ENCODE results near the gene ESAM.

ESAM gene, protein sequence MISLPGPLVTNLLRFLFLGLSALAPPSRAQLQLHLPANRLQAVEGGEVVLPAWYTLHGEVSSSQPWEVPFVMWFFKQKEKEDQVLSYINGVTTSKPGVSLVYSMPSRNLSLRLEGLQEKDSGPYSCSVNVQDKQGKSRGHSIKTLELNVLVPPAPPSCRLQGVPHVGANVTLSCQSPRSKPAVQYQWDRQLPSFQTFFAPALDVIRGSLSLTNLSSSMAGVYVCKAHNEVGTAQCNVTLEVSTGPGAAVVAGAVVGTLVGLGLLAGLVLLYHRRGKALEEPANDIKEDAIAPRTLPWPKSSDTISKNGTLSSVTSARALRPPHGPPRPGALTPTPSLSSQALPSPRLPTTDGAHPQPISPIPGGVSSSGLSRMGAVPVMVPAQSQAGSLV

DNA sequence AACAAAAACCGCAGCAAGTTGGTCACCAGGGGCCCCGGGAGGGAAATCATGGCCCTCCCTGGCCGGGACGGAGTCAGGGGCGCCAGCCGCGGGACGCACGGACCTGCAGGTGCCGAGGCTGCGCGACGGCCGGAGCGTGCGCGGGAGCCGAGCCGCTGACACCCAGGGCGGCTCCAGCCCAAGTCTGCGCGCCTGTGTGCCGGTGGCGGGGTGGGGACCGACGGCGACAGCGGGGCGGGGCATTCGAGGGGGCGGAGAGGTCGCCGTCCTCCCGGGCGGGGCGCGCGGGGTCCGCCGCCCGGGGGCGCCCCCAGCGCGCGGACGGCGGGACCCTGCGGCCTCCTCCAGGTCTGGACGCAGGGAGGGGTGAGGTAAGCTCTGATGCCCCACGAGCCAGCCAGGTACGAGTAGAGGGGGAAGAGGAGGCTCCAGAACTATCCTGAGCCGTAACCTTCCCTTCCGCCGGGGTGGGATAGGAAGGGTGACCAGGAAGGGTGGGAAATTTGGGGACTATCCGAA lies at the start of gene ESAM:
Gene ESAM (minus strand): TSS at position 186 of the 519 bp plus-strand sequence. CDS start 136 bp downstream, at position 50.
- H3K4me3 ChIP-seq (ENCODE audit: low read length): peak within 1 kb of the TSS; percentile 47
- peak within 1 kb of the TSS; percentile 61 for H3K9ac ChIP-seq (ENCODE audit: low read length)
- H3K36me3 ChIP-seq (ENCODE audit: control insufficient read depth, insufficient read depth, low read length): no peaks in the 10 kb centered on the region
- H3K27me3 ChIP-seq (ENCODE audit: control insufficient read depth, insufficient read depth, low read length): peaks cover 37% of the 10 kb centered on the region
- H3K9me3 ChIP-seq (ENCODE audit: control insufficient read depth, low read length): no peaks in the 10 kb centered on the region
- H3K4me1 ChIP-seq (ENCODE audit: control insufficient read depth, insufficient read depth, low read length): peaks cover 50% of the 10 kb centered on the region

DNA sequence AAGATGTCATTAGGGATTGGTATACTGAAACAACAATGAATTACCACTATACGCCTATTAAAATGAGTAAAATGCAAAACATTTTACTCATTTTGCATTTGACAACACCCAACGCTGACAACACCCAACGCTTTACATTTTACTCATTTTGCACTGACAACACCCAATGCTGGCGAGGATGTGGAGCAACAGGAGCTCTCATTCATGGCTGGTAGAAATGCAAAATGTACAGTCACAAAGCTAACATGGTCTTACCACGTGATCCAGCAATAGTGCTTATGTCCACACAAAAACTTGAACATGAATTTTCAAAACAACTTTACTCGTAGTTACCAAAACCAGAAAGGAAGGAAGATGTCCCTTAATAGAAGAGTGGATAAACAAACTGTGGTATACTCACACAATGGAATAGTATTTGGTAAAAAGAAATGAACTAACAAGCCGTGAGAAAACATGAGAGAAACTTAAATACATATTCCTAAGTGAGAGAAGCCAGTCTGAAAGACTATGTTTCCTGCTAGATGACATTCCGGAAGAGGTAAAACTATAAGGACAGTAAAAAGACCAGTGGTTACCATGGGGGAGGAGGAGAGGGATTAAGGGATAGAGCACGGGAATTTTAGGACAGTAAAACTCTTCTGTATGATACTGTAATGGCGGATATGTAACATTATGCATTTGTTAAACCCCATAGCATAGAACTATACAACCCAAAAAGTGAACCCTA lies 49.5 kb upstream of the ESAM start:
- H3K4me1 ChIP-seq (ENCODE audit: control insufficient read depth, insufficient read depth, low read length): no peaks in the 10 kb centered on the region
- no peak overlapping the region for H3K9ac ChIP-seq (ENCODE audit: low read length)
- H3K36me3 ChIP-seq (ENCODE audit: control insufficient read depth, insufficient read depth, low read length): no peaks in the 10 kb centered on the region
- H3K9me3 ChIP-seq (ENCODE audit: control insufficient read depth, low read length): no peaks in the 10 kb centered on the region
- no peak overlapping the region for H3K4me3 ChIP-seq (ENCODE audit: low read length)
- no peaks in the 10 kb centered on the region for H3K27me3 ChIP-seq (ENCODE audit: control insufficient read depth, insufficient read depth, low read length)

DNA sequence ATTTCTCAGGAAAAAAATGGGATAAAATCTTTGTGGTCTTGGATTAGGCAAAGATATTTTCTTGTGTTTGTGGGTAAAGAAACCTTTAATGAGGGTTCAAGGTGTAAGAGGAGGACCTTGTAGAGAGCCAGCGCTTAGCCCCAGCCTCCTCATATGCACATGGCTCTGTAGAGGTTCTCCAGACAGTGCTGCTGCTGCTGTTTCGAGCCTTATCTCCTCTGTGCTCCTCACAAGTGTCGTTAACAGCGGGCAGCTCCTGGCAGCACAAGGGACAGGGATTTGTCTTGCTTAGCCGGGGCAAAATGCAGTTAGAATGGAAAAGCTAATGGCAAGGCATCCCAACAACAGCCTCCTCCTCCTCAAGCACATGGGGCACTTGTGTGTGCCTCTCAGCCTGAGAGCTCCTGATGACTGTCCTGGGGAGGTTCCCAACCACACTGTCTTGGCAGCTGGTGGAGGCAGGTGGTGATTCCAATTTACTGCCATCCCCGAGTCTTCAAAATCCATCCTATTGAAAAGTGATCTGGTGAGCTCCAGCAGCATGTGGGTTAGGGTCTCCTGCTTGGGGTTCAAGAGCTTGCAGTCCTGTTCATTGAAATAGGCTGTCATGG lies 45.7 kb upstream of the ESAM start:
- Histone ChIP-seq H3K9me3 (ENCODE audit: control insufficient read depth, low read length) (no peaks in the 10 kb centered on the region), H3K9ac (ENCODE audit: low read length) (no peak overlapping the region), H3K4me1 (ENCODE audit: control insufficient read depth, insufficient read depth, low read length) (no peaks in the 10 kb centered on the region), H3K36me3 (ENCODE audit: control insufficient read depth, insufficient read depth, low read length) (no peaks in the 10 kb centered on the region), H3K4me3 (ENCODE audit: low read length) (no peak overlapping the region), H3K27me3 (ENCODE audit: control insufficient read depth, insufficient read depth, low read length) (no peaks in the 10 kb centered on the region)

DNA sequence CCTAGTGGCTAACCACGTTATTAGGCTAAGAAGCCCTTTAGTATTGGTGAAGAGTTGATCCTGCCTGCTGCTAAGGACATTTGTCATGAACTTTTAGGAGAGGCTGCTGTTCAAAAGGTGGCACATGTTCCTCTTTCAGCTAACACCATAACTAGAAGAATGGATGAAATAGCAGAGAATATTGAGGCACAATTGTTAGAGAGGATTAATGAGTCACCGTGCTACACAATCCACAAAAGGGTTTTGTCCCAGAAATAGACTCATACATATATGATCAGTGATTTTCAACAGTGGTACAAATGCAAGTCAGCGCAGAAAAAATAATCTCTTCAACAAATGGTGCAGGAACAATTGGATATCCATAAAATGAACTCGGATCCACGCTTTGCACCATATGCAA lies 45.1 kb upstream of the ESAM start:
- Histone ChIP-seq H3K9me3 (ENCODE audit: control insufficient read depth, low read length) (no peaks in the 10 kb centered on the region), H3K4me3 (ENCODE audit: low read length) (no peak overlapping the region), H3K4me1 (ENCODE audit: control insufficient read depth, insufficient read depth, low read length) (no peaks in the 10 kb centered on the region)

DNA sequence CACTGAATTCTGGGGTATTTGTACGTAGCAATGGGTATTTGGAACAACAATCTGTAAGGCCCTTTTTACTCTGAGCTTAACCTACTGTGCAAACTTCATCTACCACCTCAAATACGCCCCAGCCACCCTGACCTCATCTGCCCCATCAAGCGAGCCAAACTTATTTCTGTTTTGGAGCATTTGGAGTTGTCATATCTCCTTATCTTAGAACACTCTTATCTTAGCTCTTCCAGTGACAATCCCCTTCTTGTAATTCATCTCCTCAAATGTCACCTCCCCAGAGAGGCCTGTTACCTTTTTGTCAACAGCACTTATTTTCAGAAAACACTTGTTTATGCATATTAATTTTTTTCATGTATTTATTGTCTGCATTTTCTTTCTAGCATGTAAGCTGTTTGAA lies 42.8 kb upstream of the ESAM start:
- Histone ChIP-seq H3K9ac (ENCODE audit: low read length) (no peak overlapping the region), H3K9me3 (ENCODE audit: control insufficient read depth, low read length) (no peaks in the 10 kb centered on the region), H3K4me1 (ENCODE audit: control insufficient read depth, insufficient read depth, low read length) (no peaks in the 10 kb centered on the region), H3K27me3 (ENCODE audit: control insufficient read depth, insufficient read depth, low read length) (no peaks in the 10 kb centered on the region), H3K4me3 (ENCODE audit: low read length) (no peak overlapping the region), H3K36me3 (ENCODE audit: control insufficient read depth, insufficient read depth, low read length) (no peaks in the 10 kb centered on the region)

More for the DNA sequence above, 45.1 kb upstream of the ESAM start:
- Histone ChIP-seq H3K9ac (ENCODE audit: low read length) (no peak overlapping the region), H3K27me3 (ENCODE audit: control insufficient read depth, insufficient read depth, low read length) (no peaks in the 10 kb centered on the region), H3K36me3 (ENCODE audit: control insufficient read depth, insufficient read depth, low read length) (no peaks in the 10 kb centered on the region)

DNA sequence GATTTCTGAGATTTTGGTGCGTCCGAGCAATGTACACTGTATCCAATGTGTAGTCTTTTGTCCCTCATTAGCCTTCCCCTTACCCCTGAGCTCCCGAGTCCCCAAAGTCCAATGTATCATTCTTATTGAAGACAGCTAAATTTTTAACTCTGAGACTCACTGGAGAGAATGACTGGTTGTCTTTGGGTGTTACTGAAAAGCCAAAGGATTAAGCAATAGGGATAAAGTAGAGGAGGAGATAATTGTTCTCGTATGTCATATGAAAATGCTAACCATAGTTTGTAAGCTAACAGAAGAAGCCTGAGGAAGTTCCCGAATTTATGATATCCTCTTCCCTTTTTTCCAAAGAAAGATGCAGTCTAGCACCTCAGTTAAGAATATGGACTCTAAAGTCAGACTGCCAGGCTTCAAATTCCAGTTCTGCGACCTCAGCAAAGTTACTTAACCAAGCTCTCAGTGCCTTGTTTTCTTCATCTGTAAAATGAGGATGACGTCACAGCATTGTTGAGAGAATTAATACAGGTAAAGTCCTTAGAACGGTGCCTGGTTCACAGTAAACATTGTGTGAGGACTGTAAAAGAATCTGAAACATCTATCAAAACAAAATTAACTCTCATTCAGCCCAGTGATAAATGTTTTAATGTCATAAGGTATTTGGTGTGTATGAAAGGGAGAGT lies 39.7 kb upstream of the ESAM start:
- Histone ChIP-seq H3K4me1 (ENCODE audit: control insufficient read depth, insufficient read depth, low read length) (peaks cover 9% of the 10 kb centered on the region), H3K4me3 (ENCODE audit: low read length) (no peak overlapping the region), H3K9me3 (ENCODE audit: control insufficient read depth, low read length) (no peaks in the 10 kb centered on the region), H3K36me3 (ENCODE audit: control insufficient read depth, insufficient read depth, low read length) (no peaks in the 10 kb centered on the region), H3K27me3 (ENCODE audit: control insufficient read depth, insufficient read depth, low read length) (no peaks in the 10 kb centered on the region), H3K9ac (ENCODE audit: low read length) (no peak overlapping the region)

DNA sequence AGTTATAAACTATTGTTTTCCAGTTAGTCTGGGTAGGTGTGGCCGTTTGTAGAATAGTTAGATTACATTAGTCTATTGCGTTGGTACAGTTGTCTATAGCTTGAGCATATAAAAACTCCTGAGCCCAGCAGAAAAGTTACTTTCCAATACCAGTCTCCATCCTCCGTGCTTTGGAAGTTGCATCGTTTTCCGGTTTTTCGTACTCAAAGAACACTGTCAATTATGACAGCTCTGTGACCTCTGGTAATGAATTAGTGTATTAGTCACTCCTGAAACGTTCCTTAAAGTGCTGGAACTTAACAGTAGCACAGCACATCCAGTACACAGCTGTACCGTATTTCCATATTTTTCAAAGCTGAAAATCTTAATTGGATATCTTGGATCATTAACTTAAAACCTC lies 38.9 kb upstream of the ESAM start:
- H3K4me3 ChIP-seq (ENCODE audit: low read length): peak overlapping the region; percentile 81
- no peaks in the 10 kb centered on the region for H3K9me3 ChIP-seq (ENCODE audit: control insufficient read depth, low read length)
- peaks cover 9% of the 10 kb centered on the region for H3K4me1 ChIP-seq (ENCODE audit: control insufficient read depth, insufficient read depth, low read length)
- no peaks in the 10 kb centered on the region for H3K27me3 ChIP-seq (ENCODE audit: control insufficient read depth, insufficient read depth, low read length)
- H3K36me3 ChIP-seq (ENCODE audit: control insufficient read depth, insufficient read depth, low read length): no peaks in the 10 kb centered on the region
- peak overlapping the region; percentile 94 for H3K9ac ChIP-seq (ENCODE audit: low read length)

DNA sequence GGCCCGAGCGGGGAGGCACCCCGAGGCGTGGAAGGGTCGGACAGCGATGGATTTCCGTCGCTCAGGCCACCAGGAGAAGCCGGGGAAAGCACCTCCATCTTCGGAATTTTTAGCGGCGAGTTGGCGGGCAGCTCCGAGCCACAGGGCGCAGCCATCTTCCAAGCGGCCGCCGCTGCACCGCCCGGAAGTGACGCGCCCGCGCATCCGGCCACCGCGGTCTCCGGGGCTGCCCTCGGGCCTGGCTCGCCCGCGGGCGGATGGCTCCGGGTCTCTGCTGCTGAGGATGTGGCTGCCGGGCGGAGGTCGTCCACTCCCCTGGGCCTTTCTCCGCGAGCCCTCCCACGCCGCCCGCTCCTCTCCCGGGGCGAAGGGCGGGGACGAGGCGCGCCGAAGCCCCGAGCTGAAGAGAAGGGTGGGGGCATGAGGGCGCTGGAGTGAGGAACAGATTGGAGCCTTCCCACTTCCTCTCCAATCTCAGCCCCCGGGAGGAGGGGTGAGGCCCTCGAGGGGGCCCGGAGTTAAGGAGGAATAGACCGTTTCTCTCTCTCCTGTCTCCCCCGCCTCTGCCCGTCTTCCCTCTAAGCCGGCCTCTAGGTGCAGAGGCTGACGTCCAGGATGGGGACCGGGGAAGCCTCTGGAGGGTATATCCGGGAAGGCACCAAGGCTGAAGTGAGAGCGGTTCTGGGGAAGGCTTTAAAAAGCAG lies 38.3 kb upstream of the ESAM start, which contains the start of gene MSANTD2:
Gene MSANTD2 (minus strand): TSS at position 181 of the 704 bp plus-strand sequence. CDS start 26 bp downstream, at position 155.
- Histone ChIP-seq H3K9me3 (ENCODE audit: control insufficient read depth, low read length) (no peaks in the 10 kb centered on the region), H3K4me3 (ENCODE audit: low read length) (peak within 1 kb of the TSS; percentile 81), H3K4me1 (ENCODE audit: control insufficient read depth, insufficient read depth, low read length) (peaks cover 9% of the 10 kb centered on the region), H3K27me3 (ENCODE audit: control insufficient read depth, insufficient read depth, low read length) (no peaks in the 10 kb centered on the region), H3K36me3 (ENCODE audit: control insufficient read depth, insufficient read depth, low read length) (no peaks in the 10 kb centered on the region), H3K9ac (ENCODE audit: low read length) (peak within 1 kb of the TSS; percentile 94)

DNA sequence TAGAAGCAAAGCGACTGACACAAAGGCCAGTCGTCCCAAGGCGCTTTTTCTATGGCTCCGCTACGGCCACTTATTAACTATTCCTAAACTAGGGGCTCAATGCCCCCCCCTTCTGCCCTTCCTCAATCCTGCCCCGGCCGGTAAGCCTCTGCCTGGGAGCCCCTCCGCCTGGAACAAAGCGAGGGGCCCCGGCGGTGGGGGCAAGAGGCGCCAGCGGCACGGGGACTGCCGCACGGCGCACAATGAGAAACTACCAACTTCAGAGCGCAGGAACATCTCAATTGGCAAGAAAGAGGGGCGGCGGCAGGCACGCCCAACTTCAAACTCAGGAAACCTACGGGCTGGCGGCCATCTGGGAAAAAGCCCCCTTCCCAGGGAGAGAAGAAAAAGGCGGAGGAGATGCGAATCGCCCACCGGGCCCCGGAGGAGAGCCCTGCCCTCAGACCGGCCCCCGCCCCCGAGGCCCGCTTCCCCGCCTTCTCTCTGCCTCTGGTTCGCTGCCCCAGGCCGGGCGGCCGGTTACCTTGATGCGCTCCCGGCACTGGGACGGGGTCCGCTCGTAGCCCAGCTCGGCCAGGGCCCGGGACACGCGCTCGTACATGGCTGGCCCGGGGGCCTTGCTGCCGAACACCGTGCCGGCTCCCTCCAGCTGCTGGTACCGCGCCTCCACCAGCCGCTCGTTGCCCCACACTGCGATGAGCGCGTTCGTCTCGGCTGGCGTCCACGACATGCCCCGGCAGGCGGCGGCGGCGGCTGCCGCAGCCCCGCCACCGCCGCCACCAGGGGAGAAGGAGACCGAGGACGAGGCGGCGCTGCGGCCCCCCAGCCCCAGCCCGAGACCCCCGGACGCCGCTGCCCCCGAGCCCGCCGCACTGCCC lies 37.5 kb upstream of the ESAM start:
- Histone ChIP-seq H3K4me1 (ENCODE audit: control insufficient read depth, insufficient read depth, low read length) (peaks cover 9% of the 10 kb centered on the region), H3K27me3 (ENCODE audit: control insufficient read depth, insufficient read depth, low read length) (no peaks in the 10 kb centered on the region), H3K9ac (ENCODE audit: low read length) (peak overlapping the region; percentile 94), H3K4me3 (ENCODE audit: low read length) (peak overlapping the region; percentile 81), H3K9me3 (ENCODE audit: control insufficient read depth, low read length) (no peaks in the 10 kb centered on the region), H3K36me3 (ENCODE audit: control insufficient read depth, insufficient read depth, low read length) (no peaks in the 10 kb centered on the region)

DNA sequence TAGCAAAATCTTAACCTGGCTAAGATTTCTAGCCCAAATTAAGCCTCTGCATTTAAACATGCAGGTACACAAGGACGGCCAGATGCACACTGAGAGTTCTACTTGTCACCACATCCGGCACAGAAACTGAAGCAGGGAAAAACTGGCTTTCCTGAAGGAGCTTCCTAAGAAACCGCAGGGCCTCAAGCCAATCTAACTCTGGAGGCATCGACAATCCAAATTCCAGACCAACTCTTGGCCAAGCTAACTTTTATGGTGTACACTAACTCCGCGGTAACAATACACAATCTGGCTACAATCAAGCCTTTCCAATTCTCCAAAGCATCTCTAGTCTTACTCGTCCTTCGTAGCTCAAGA lies 36.9 kb upstream of the ESAM start:
- Histone ChIP-seq H3K36me3 (ENCODE audit: control insufficient read depth, insufficient read depth, low read length) (no peaks in the 10 kb centered on the region), H3K4me3 (ENCODE audit: low read length) (peak overlapping the region; percentile 81), H3K4me1 (ENCODE audit: control insufficient read depth, insufficient read depth, low read length) (peaks cover 9% of the 10 kb centered on the region), H3K27me3 (ENCODE audit: control insufficient read depth, insufficient read depth, low read length) (no peaks in the 10 kb centered on the region), H3K9me3 (ENCODE audit: control insufficient read depth, low read length) (no peaks in the 10 kb centered on the region), H3K9ac (ENCODE audit: low read length) (peak overlapping the region; percentile 94)

Data from mucosa of stomach (tissue), 1 donor.